CD1c-positive myeloid dendritic cell (primary cell): Measurements from ENCODE around the gene SCAMP2.

Experiments
- DNase-seq: peaks from one replicate; pipeline ENCODE4 v3.0.0-alpha.2; 2016; ENCODE audit errors: extremely low spot score

Gene SCAMP2

GRCh38 chr15:74863239-74864056, 9.7 kb downstream of the SCAMP2 start:
- no peak for DNase-seq

GRCh38 chr15:74858369-74858740, 14.8 kb downstream of the SCAMP2 start:
- peak; percentile 11 for DNase-seq

- DNase-seq = no peak
Observed at GRCh38 chr15:74857671-74858368, 15.3 kb downstream of the SCAMP2 start.

GRCh38 chr15:74857082-74857655, 16.0 kb downstream of the SCAMP2 start:
- no peak for DNase-seq

GRCh38 chr15:74856537-74856936, 16.6 kb downstream of the SCAMP2 start:
- DNase-seq = no peak

- no peak for DNase-seq
Observed at GRCh38 chr15:74855857-74856256, 17.3 kb downstream of the SCAMP2 start.

- no peak for DNase-seq
Observed at GRCh38 chr15:74854453-74855022, 18.6 kb downstream of the SCAMP2 start.

- no peak for DNase-seq
Observed at GRCh38 chr15:74851960-74852359, 21.2 kb downstream of the SCAMP2 start.

- no peak for DNase-seq
Observed at GRCh38 chr15:74850393-74850792, 22.8 kb downstream of the SCAMP2 start.

- DNase-seq = no peak
Observed at GRCh38 chr15:74847432-74847831, 25.7 kb downstream of the SCAMP2 start.

GRCh38 chr15:74845581-74845980, 27.6 kb downstream of the SCAMP2 start:
- DNase-seq = no peak

GRCh38 chr15:74845208-74845568, 28.0 kb downstream of the SCAMP2 start:
- DNase-seq = no peak

GRCh38 chr15:74844319-74845207, 28.6 kb downstream of the SCAMP2 start:
- no peak for DNase-seq

- DNase-seq = no peak
Observed at GRCh38 chr15:74843891-74844299, 29.3 kb downstream of the SCAMP2 start.

- DNase-seq = no peak
Observed at GRCh38 chr15:74843445-74843828, 29.7 kb downstream of the SCAMP2 start.

- peak; percentile 97 for DNase-seq
Observed at GRCh38 chr15:74842581-74843444, 30.4 kb downstream of the SCAMP2 start, which contains the start of gene ULK3. ULK3 (minus strand) TSS chr15:74843156; CDS start chr15:74843105, 51 bp downstream.

- DNase-seq = no peak
Observed at GRCh38 chr15:74841891-74842373, 31.2 kb downstream of the SCAMP2 start.

- DNase-seq = no peak
Observed at GRCh38 chr15:74840851-74841775, 32.1 kb downstream of the SCAMP2 start.
